Measurements from ENCODE around the gene PCNX1. TPM values are rescaled to one million over a fixed set of nuclear protein-coding genes. Genes with fewer than 3 reads are reported as not detected.

Gene PCNX1
- total and polyA plus RNA-seq, 2 of the 4 experiments (the other 2 are of a cell fraction) = 15.0 to 43.7 TPM

GRCh38 chr14:70954068-70954467, 46.8 kb downstream of the PCNX1 start:
- intact Hi-C loops (cut with micrococcal nuclease) = no loop called here
- Histone ChIP-seq H3K9ac (ENCODE audit: low read depth, low read length) (no peak overlapping the region), H3K4me3 (ENCODE audit: insufficient read depth, low read depth, low read length) (no peak overlapping the region), H2AFZ (replicated peaks; ENCODE audit: low read length, poor library complexity) (no peak overlapping the region), H3K27ac (ENCODE audit: insufficient read depth, low read length) (no peak overlapping the region), H3K79me1 (ENCODE audit: low read depth in 1 of 2, low read length in 2 of 2) (peaks cover 14 to 27% of the 10 kb centered on the region in 2 experiments), H4K8ac (ENCODE audit: low read depth in 2 of 2, low read length in 2 of 2) (no peak overlapping the region), H3K4me2 (ENCODE audit: low read depth, low read length) (no peak overlapping the region), H2BK5ac (ENCODE audit: low read depth, low read length, poor library complexity, severe bottlenecking) (no peak overlapping the region), H3K27me3 (ENCODE audit: control insufficient read depth, insufficient read depth, low read length) (no peaks in the 10 kb centered on the region), H2AK9ac (replicated peaks; ENCODE audit: low read depth, low read length, poor library complexity) (no peak overlapping the region), H3K18ac (ENCODE audit: low read depth, low read length) (no peak overlapping the region), H2BK15ac (ENCODE audit: low read depth, low read length) (no peak overlapping the region), H3K14ac (replicated peaks; ENCODE audit: low read depth, low read length) (no peak overlapping the region), H3K36me3 (ENCODE audit: control insufficient read depth, insufficient read depth, low read length) (peaks cover 4% of the 10 kb centered on the region), H3K56ac (ENCODE audit: extremely low read depth, insufficient read depth, low read length) (no peak overlapping the region), H4K20me1 (ENCODE audit: insufficient read depth, low read length) (peaks cover 20% of the 10 kb centered on the region), H4K5ac (ENCODE audit: low read depth, low read length) (no peak overlapping the region), H4K91ac (ENCODE audit: insufficient read depth, low read depth, low read length) (no peak overlapping the region), H3K9me1 (ENCODE audit: insufficient read depth, low read length) (no peaks in the 10 kb centered on the region), H2AK5ac (ENCODE audit: low read depth, low read length) (no peak overlapping the region), H3K4ac (ENCODE audit: low read depth, low read length) (no peak overlapping the region), H2BK120ac (ENCODE audit: low read depth, low read length) (no peak overlapping the region), H3K9me3 (ENCODE audit: control insufficient read depth, insufficient read depth, low read length) (no peaks in the 10 kb centered on the region), H3K4me1 (ENCODE audit: control insufficient read depth, insufficient read depth, low read length) (no peaks in the 10 kb centered on the region), H3K23ac (ENCODE audit: low read depth, low read length) (no peak overlapping the region), H2BK20ac (ENCODE audit: low read depth, low read length) (no peak overlapping the region)
- ATAC-seq (ENCODE audit: low read depth) = no peak
- WGBS, 2 experiments (ENCODE audit: extremely low coverage in 2 of 2, insufficient read length in 1 of 2) = no CpG with 5 or more reads among the region's 1 CpG
- ChIA-PET CTCF (interaction anchor here (0.7 to 1.2 kb wide), 3 partner anchors 10 to 136 kb away, joined by 3 to 4 read pairs (median 3); no protein-coding TSS in a partner anchor), POLR2A (ENCODE audit: unreplicated experiment) (no interaction called here)
- no TSS peak for BruUV-seq (replicated peaks)
- DNase-seq = no peak
- TF ChIP-seq ELK1 (IDR thresholded peaks at IDR 0.05; ENCODE audit: borderline replicate concordance, low read depth, low read length) = no peak
- in situ Hi-C loops (cut with MboI; ENCODE audit: low sequenced_read_pairs) = loop anchor here (25.0 kb wide), 1 partner anchor 342 kb away; the partner anchor contains the start of gene MED6
- dilution Hi-C loops (cut with HindIII; ENCODE audit: low sequenced_read_pairs, unreplicated experiment) = no loop called here
